K562 (cell line): ENCODE measurements around the gene YIPF1. TPM values are rescaled to one million over a fixed set of nuclear protein-coding genes. Genes with fewer than 3 reads are reported as not detected.
A peak's percentile ranks its signal among the peaks of the same experiment; 100 is the strongest.

Source experiments
- ARID4B ChIP-seq: sonication (generic); formaldehyde crosslinking; IDR thresholded peaks from 2 replicates; pipeline ENCODE4 v1.8.0; 2022; ENCODE audit warnings: mild to moderate bottlenecking, missing genetic modification reagents
- CCNT2 ChIP-seq: IDR thresholded peaks from 2 replicates; pipeline ENCODE4 v1.6.1; 2011; ENCODE audit warnings: borderline replicate concordance, low read depth, mild to moderate bottlenecking, moderate library complexity, mixed read lengths, low read length; ENCODE audit not compliant: insufficient read length; ENCODE audit errors: extremely low read depth
- CHD4 ChIP-seq: fragments of 200-600 bp; sonication (generic); IDR thresholded peaks from 3 replicates; pipeline ENCODE4 v1.6.1; 2012; ENCODE audit warnings: low read depth, mild to moderate bottlenecking, mixed read lengths, low read length, inconsistent platforms; ENCODE audit not compliant: insufficient read depth, insufficient replicate concordance, poor library complexity, severe bottlenecking
- GMEB1 ChIP-seq: fragments of 250-450 bp; sonication (Bioruptor Pico); IDR thresholded peaks from 2 replicates; pipeline ENCODE4 v1.4.0; 2020; ENCODE audit warnings: mild to moderate bottlenecking
- MAZ ChIP-seq, 2 experiments: fragments of 450-650 bp in 1 of 2; sonication (generic) in 1 of 2; formaldehyde crosslinking; IDR thresholded peaks in 1 of 2; conservative IDR thresholded peaks in 1 of 2; 2 replicates each; pipeline versions ENCODE4 v1.4.0 to v1.5.0; 2020; ENCODE audit warnings: mild to moderate bottlenecking in 1 of 2, missing genetic modification reagents in 1 of 2
- NFE2 ChIP-seq: IDR thresholded peaks from 2 replicates; pipeline ENCODE4 v1.6.1; 2014; ENCODE audit warnings: antibody characterized with exemption, low read depth
- PURB ChIP-seq: sonication (generic); formaldehyde crosslinking; IDR thresholded peaks from 2 replicates; pipeline ENCODE4 v1.9.0; 2021; ENCODE audit warnings: low read depth, mild to moderate bottlenecking, missing genetic modification reagents
- RUNX1 ChIP-seq: sonication (generic); IDR thresholded peaks from 2 replicates; pipeline ENCODE4 v1.6.1; 2016; ENCODE audit warnings: antibody characterized with exemption, low read depth
- THRA ChIP-seq: fragments of 450-650 bp; IDR thresholded peaks from 2 replicates; pipeline ENCODE4 v1.6.1; 2017; ENCODE audit warnings: mild to moderate bottlenecking, moderate library complexity
- THRB ChIP-seq: fragments of 450-650 bp; formaldehyde crosslinking; conservative IDR thresholded peaks from 2 replicates; pipeline ENCODE4 v1.4.0; 2022; ENCODE audit warnings: mild to moderate bottlenecking, missing genetic modification characterization
- TOE1 ChIP-seq, 2 experiments: fragments of 450-650 bp in 1 of 2; sonication (generic) in 1 of 2; formaldehyde crosslinking in 1 of 2; IDR thresholded peaks; 2 replicates each; pipeline versions ENCODE4 v1.7.1 to v1.8.0; 2016 to 2022; ENCODE audit warnings: borderline replicate concordance in 2 of 2, mild to moderate bottlenecking in 2 of 2, antibody characterized with exemption in 1 of 2, inconsistent platforms in 1 of 2, low read depth in 1 of 2, missing genetic modification reagents in 1 of 2, moderate library complexity in 1 of 2
- TRIM24 ChIP-seq, 2 experiments: fragments of 450-650 bp; IDR thresholded peaks; 2 replicates each; pipeline ENCODE4 v1.6.1; 2016
- ZBTB12 ChIP-seq: fragments of 250-450 bp; sonication (Bioruptor Pico); IDR thresholded peaks from 2 replicates; pipeline ENCODE4 v1.4.0; 2020
- ZNF263 ChIP-seq: sonication (generic); formaldehyde crosslinking; IDR thresholded peaks from 2 replicates; pipeline ENCODE4 v1.8.0; 2022; ENCODE audit warnings: mild to moderate bottlenecking, missing genetic modification reagents, borderline replicate concordance
- polyA plus RNA-seq, 8 experiments: library from polyadenylated mRNA; depleted of rRNA in 4 of 8; stranded (reverse) in 5 of 8; unstranded in 3 of 8; fragments of >200 nt; fragmentation: Nextera tagmentation in 2 of 8; fragmentation: Illumina TruSeq in 1 of 8; extraction: Ambion mirVana in 2 of 8; extraction: Trizol in 1 of 8; gene quantifications; 2 replicates each; pipeline versions ENCODE4 v1.2.1 to v1.2.3, GENCODE V29; 2011 to 2014; ENCODE audit warnings: inconsistent platforms in 1 of 8, missing spikeins in 1 of 8
- total RNA-seq, 7 experiments: library from RNA; depleted of rRNA in 6 of 7; stranded (reverse); fragments of >200 nt in 6 of 7; fragmentation: Illumina TruSeq in 2 of 7; extraction: Trizol in 2 of 7; gene quantifications; 2 replicates each; pipeline versions ENCODE4 v1.2.1 to v1.2.3, GENCODE V29; 2011 to 2021; ENCODE audit warnings: low replicate concordance in 1 of 7

YIPF1 gene
- total and polyA plus RNA-seq, 9 of the 15 experiments (the other 6 are each of a cell fraction or from before 2014, with no cell fraction given) = 11.5 to 37.5 (median 19.2) TPM

GRCh38 chr1:53889304-53890298, at the start of gene YIPF1 (continued):
- TF ChIP-seq CCNT2 = peak; percentile 46
- no peak; the same call in 1 of the 2 replicates for TF ChIP-seq GMEB1 (CRISPR knock-in tag)
- TF ChIP-seq THRA = no peak
- TF ChIP-seq TOE1 (IDR thresholded peaks at IDR 0.05; ENCODE audit: borderline replicate concordance) = peak; percentile 97
- TF ChIP-seq TOE1 (CRISPR knock-in tag; IDR thresholded peaks at IDR 0.05; ENCODE audit: borderline replicate concordance, low read depth) = no peak
- TF ChIP-seq CHD4 = peak; percentile 100
- TF ChIP-seq PURB (CRISPR knock-in tag) = no peak
- no peak for TF ChIP-seq RUNX1
- TF ChIP-seq ARID4B (CRISPR knock-in tag) = peak; percentile 89
- no peak for TF ChIP-seq ZNF263 (CRISPR knock-in tag)
- TF ChIP-seq THRB (CRISPR knock-in tag) = no peak
- no peak for TF ChIP-seq ZBTB12 (CRISPR knock-in tag)
- no peak for TF ChIP-seq NFE2
- TF ChIP-seq TRIM24 (IDR thresholded peaks at IDR 0.05) = peak in 1 of 2 experiments; percentile 23; a peak in 1 of 4 replicates
- TF ChIP-seq MAZ (CRISPR knock-in tag; conservative IDR thresholded peaks at IDR 0.05 in 1 of 2, IDR thresholded peaks at IDR 0.05 in 1 of 2) = peak; percentile 65 to 100
